A673 (cell line): ENCODE data around the gene WDFY3.

Source experiments
- CTCF ChIP-seq: fragments of 300-800, 200-600 bp; sonication (generic); conservative IDR thresholded peaks from 2 replicates; pipeline ENCODE4 v1.5.1; 2017; ENCODE audit warnings: low read depth, mild to moderate bottlenecking, antibody characterized with exemption, low read length, moderate library complexity, mixed read lengths
- EZH2 ChIP-seq: fragments of 200-600 bp; sonication (generic); IDR thresholded peaks from 2 replicates; pipeline ENCODE4 v1.6.1; 2017; ENCODE audit warnings: borderline replicate concordance, low read depth, mild to moderate bottlenecking, mixed read lengths, antibody characterized with exemption, low read length; ENCODE audit not compliant: poor library complexity, severe bottlenecking

- TF ChIP-seq CTCF (no peak), EZH2 (no peak)
Observed at GRCh38 chr4:84680956-84681355, 285.5 kb downstream of the WDFY3 start.
